ENCODE results near the gene CDIPT.

CDIPT gene

GRCh38 chr16:29811170-29811895, 51.7 kb downstream of the CDIPT start:
- no peak for TF ChIP-seq CTCF (conservative IDR thresholded peaks at IDR 0.05; ENCODE audit: low read depth, low read length)
- peak; percentile 98 for DNase-seq (ENCODE audit: low read depth)
- peak overlapping the region; percentile 57 for H3K4me3 ChIP-seq (ENCODE audit: low read depth, low read length)

GRCh38 chr16:29810699-29811169, 52.3 kb downstream of the CDIPT start:
- H3K4me3 ChIP-seq (ENCODE audit: low read depth, low read length): no peak overlapping the region
- no peak for TF ChIP-seq CTCF (conservative IDR thresholded peaks at IDR 0.05; ENCODE audit: low read depth, low read length)
- no peak for DNase-seq (ENCODE audit: low read depth)

GRCh38 chr16:29809850-29810698, 53.0 kb downstream of the CDIPT start:
- TF ChIP-seq CTCF (conservative IDR thresholded peaks at IDR 0.05; ENCODE audit: low read depth, low read length): no peak
- peak; percentile 21 for DNase-seq (ENCODE audit: low read depth)
- H3K4me3 ChIP-seq (ENCODE audit: low read depth, low read length): peak overlapping the region; percentile 3

GRCh38 chr16:29809031-29809747, 53.8 kb downstream of the CDIPT start:
- DNase-seq (ENCODE audit: low read depth): no peak
- TF ChIP-seq CTCF (conservative IDR thresholded peaks at IDR 0.05; ENCODE audit: low read depth, low read length): no peak
- H3K4me3 ChIP-seq (ENCODE audit: low read depth, low read length): peak overlapping the region; percentile 73

Measured in choroid plexus epithelial cell (primary cell).